HL-60/S4 treated with phorbol 12-myristate 13-acetate at 8.2 ng/mL for 4 days and 3 days (cell line): ENCODE results near the gene KRT3.

Experiments used
- in situ Hi-C: fragments of 300-500 bp; cut with MboI; formaldehyde crosslinking; loops from 2 replicates; pipeline ENCODE4 v1.15.0; 2022; ENCODE audit warnings: low sequenced_read_pairs

The KRT3 gene

GRCh38 chr12:52828156-52828555 is 32.2 kb upstream of the KRT3 start:
- in situ Hi-C loops: no loop called here

DNA sequence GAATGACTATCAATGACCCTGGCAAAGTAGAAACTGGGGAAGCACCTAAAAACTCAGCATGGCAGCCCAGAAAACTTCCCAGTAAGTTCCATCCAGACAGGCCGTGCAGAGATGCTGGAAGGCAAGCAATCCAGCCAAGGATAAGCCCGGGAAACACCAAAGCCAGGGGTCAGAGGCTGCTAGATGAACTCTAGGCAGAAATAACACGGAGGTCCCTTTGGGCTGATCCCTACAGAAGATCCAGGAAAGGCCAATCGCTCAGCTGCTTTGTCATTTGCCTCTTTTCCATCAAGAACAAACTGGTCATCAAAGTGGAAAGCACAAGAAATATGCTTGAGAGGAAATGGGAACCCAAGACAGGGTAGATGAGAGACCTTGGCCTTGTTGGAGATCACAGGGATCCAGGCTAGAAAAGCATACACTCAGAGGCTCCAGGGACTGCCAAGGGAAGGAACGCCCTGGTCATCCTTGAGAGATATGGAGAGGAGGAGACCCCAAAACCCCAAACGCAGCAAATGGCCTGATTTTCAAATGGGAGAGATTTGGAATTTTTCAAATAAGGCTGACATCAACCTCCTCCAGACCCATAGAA is 31.7 kb upstream of the KRT3 start:
- in situ Hi-C loops: no loop called here

- in situ Hi-C loops: no loop called here
Measured at GRCh38 chr12:52826611-52827498, 30.9 kb upstream of the KRT3 start.

DNA sequence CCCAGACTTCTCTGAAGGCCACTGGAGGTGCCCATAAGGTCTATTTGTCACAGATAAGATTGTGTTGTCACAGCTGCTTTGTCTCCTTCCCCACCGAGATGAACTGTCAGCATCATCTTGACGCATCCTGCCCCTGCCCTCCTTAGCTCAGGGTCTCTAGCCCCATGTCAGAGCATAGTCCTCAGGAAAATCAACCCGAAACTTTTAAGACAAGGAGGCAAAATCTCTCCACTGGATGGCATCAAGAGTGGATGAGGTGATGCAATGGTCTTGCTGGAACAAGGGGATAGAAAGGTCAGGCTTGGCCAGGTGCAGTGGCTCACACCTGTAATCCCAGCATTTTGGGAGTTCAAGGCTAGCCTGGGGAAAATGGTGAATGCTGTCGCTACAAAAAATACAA is 30.0 kb upstream of the KRT3 start:
- in situ Hi-C loops: no loop called here

GRCh38 chr12:52824741-52825410 is 29.0 kb upstream of the KRT3 start:
- in situ Hi-C loops: no loop called here

GRCh38 chr12:52823761-52824450 is 28.0 kb upstream of the KRT3 start:
- in situ Hi-C loops: no loop called here

DNA sequence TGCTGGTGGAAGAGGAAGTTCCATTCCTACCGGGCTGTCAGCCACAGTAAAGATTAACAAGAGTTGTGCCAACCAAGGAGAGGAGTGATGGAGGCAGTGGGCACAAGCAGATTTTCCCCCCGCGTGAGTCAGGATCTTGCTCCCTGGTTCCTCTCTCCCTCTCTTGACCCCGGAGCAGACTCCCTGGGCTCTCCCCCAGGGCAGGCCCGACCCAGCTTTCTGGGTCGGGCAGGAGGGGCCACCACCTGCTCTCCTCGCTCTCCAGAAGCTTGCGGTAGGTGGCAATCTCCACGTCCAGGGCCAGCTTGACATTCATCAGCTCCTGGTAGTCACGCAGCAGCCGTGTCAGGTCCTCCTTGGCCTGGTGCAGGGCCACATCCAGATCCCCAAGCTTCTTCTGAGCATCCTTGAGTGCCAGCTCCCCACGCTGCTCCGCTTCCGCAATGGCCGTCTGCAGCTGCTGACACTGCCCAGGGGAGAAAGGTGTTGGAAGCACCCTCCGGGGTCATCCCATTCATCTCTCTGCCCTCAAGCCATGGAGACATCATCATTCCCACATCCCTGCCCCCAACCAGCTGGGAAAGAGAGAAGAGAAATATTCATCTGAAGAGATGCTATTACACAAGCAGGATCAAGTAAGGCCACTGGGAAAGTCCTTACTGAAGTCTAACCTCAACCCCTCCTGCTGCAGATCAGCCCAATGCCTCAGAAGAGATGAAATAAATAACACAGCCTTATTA is 27.0 kb upstream of the KRT3 start:
- in situ Hi-C loops: no loop called here

DNA sequence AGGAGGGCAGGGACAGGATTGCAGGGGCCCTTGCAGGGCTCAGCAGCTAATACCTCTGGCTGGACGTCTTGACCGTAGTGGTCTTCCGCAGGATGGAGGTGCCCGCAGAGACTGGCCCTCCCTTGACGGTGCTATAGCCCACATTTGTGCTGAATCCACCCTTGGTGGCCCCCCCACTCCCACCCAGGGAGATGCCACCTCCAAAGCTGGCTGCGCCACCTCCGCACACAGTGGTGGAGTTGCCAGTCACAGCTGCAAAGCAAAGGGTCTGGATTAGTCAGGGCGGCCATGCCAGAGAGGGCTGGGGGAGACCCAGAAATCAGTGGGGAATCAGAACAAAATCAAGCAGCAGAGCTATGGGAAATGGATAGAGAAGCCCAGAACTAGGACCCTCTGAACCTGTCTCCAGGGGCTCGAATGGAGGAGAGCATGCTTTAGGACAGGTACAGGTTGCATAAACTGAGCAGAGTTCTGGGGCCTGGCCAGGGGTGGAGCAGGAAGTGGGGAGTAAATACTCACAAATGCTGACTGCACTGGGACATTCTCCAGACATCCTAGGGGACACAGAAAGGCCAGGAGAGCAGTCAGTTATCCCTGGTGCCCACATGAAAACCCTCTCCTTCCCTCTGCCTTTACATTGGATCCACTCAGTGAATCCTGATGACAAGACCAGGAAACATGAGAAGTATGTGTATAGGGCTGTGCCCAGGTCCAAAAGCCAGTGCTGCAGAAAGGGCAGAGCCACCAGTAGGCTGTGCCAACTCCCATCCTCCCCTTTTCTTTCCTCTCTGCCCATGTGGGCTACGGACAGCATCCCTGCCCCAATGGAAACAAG is 26.1 kb upstream of the KRT3 start:
- in situ Hi-C loops: no loop called here

- in situ Hi-C loops: no loop called here
Measured at GRCh38 chr12:52821071-52821730, 25.3 kb upstream of the KRT3 start.

- in situ Hi-C loops: no loop called here
Measured at GRCh38 chr12:52820521-52820920, 24.6 kb upstream of the KRT3 start.

DNA sequence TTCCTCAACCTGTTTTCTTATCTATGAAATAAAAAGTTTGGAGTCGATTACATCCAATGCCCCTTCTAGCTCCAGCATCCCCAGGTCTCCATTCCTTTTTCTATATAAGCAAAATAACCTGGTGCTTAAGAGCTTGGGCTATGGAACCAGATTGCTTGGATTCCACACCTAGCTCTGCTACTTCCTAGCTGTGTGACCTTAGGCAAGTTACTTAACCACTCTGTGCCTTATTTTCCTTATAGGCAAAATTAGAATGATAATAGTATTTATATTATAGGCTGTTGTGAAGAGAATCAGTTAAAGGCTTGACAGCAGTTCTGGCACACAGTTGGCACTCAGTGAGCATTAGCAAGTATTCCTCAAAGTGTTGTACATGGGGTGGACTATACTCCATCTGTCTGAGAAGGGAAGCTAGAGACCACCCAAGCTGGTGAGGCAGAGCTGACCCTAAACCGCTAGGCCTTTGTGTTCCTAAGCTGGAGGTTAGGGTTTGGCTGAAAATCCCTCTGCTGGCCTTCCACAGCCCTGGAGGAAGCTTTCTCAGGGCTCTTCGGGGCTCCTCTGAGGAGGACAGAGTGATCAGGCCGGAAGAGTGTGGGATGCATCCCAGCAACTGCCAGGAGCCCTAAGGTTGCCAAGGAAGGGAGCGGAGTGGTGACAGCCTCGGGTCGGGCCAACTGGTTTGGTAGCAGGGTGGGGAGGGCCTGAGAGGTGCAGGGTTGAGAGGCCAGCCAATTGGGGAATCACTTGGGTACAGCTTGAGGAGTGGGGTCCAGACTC is 24.0 kb upstream of the KRT3 start:
- in situ Hi-C loops: no loop called here

DNA sequence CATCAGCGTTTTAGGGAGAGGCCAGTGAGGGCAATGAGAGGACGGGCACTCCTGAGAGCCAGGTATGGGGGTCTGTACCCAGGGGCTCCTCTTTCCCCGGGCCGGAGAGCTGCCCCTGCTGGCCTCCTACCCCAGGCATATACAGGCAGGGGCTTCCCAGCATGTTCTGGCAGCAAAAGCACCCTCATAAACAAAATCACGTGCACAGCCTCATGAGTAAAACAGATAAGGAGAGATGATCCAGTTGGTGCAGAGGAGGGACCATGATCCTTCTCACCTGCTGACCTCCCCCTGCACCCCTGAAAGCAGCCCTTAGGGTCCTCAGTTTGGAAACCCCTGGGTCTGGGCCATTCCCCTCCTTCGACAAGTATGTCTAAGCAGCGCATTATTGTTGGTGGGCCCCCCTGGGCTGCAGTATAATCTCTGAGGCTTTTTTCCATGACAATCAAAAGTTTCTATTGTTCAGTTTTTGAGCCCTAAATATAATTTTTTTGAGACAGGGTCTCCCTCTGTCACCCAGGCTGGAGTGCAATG is 23.0 kb upstream of the KRT3 start:
- in situ Hi-C loops: no loop called here

- in situ Hi-C loops: no loop called here
Measured at GRCh38 chr12:52818388-52818787, 22.5 kb upstream of the KRT3 start.

DNA sequence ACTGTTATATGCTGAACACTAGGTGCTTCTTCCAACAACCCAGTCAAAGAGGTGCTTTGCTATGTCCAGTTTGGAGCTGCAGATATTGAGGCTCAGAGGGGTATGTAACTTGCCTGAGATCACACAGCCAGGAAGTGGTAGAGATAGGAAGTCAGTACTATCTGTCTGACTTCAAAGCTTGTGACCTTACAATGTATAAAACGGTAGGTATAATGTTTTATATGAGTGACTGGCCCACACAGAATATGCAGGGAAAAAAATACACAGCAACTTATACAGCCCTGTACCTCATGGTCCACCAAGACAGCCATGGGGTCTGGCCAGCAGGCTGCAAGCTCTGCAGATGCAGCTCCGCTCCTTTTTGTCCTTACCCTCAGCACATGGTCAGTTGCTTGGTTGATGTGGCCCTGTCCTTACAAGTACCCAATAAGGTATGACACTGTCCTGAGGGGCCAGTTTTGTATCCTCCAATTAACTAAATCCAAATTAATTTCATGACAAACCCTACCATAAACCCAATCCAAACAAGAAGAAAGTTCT is 21.9 kb upstream of the KRT3 start:
- in situ Hi-C loops: no loop called here

DNA sequence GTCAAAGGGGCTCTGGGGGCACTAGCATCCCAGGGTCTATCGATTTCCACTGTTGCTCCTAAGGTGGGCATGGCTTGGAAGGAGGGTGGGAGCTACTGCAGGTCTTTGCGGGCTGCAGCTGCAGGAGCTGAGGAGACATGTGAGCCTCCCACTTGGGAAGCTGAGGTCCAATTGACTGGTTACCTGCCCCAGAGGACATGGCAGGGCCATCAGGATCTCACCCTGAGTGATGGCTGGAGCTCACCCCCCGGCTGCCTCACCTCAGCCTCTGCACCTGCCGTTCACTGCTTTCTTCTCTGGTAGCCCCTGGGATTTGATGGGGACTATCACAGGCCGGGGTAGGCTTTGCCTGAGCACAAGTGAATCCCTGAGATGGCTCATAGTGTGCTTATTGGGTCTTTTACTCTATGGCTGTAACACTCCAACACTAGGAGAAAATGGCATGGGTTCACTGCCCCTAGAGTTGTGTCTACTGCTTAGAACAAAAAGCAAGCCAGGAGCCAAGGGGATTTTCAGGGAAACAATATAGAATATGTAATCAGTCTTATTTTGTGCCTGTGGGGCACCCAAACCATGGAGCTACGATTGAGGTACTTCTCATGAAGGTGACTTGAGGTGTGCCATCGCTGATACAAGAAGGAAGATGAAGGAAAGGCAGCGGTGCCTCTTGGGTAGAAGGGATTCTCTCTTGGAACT is 21.2 kb upstream of the KRT3 start:
- in situ Hi-C loops: no loop called here

DNA sequence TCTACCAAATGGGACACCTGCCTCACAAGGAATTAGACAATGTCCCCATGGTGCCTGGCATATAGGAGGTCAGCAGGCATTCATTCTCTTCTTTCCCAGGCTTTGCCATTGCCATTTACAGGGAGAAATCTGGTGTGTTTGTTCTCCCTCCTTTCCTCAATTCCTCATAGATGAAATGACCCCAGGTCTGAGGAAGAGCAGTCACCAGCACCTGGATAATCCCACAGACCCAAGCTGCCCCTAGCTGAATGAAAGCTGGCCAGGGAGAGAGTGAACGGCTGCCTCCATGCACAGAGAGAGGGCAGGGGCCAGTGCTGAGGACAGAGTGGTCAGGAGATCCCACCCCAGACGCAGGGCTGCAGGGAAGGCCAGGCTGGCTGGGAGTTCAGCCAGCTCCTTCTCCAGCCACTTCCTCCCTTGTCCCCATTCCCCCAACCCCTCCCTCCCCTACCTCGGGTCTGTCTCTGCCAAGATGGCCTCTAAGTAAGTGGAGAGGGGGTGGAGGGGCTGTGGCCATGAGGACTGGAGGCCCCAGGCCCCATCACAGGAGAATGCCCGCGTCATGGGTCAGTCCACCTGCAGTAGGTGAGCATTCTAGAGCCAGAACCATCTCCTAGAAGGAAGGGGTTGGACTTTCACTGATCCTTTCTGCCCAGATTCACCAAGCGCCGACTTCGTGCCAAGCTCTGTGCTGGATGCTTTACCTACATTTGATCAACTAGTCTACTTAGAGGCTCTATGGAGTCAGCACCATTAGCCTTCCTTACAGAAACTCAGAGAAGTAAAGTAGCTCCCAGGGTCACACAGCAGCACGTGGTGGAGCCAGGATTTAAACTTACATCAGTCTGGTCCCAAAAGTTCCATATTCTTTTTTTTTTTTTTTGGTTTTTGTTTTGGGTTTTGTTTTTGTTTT is 20.0 kb upstream of the KRT3 start:
- in situ Hi-C loops: no loop called here
